Measurements from ENCODE around the gene DIP2C.

The DIP2C gene

DNA sequence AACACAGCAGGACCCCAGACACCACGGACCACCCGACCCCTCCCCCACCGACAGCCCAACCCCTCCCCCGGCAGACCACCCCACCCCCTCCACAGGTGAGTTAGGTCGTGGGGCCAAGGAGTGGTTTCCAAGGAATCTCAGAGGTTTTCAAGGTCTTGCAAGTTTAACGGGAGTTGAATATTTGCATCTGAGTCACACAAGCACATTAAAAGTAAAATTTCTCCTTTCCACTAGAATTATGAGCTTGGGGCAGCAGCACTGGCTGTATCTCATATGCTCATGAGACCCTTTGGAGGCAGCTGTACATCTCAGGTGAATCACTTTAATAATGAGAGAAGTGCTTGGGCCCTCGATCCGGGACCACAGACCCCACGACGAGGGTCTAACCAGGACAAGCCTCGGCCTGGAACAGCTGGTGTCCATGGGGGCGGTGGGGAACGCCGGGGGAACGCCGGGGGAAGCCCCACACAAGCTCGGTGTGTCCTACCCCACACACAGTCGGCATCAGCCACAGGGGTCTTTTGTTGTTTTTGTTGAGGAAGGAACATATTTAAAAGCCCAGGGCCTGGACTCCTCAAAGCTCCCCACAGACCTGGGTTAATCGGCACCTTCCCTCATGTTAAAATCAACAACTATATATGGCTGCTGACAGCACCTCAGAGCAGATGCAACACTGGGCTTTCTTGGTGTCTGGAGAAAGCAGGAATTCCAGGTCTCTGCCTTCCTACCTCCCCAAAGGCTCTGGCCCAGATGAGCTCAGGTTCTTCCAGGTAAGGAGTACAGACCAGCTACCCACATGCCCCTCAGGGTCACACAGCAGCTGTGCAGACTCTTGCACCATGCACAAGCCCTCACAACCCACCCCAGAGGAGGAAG lies 130.3 kb downstream of the DIP2C start:
- no peak overlapping the region for H3K4me3 ChIP-seq (ENCODE audit: low read depth, low read length)
- DNase-seq (ENCODE audit: low read depth) = no peak
- TF ChIP-seq, protein P1, sequence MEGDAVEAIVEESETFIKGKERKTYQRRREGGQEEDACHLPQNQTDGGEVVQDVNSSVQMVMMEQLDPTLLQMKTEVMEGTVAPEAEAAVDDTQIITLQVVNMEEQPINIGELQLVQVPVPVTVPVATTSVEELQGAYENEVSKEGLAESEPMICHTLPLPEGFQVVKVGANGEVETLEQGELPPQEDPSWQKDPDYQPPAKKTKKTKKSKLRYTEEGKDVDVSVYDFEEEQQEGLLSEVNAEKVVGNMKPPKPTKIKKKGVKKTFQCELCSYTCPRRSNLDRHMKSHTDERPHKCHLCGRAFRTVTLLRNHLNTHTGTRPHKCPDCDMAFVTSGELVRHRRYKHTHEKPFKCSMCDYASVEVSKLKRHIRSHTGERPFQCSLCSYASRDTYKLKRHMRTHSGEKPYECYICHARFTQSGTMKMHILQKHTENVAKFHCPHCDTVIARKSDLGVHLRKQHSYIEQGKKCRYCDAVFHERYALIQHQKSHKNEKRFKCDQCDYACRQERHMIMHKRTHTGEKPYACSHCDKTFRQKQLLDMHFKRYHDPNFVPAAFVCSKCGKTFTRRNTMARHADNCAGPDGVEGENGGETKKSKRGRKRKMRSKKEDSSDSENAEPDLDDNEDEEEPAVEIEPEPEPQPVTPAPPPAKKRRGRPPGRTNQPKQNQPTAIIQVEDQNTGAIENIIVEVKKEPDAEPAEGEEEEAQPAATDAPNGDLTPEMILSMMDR (IDR thresholded peaks at IDR 0.05; ENCODE audit: control insufficient read depth, extremely low read depth, insufficient read depth) = no peak

GRCh38 chr10:558364-558763 lies 131.1 kb downstream of the DIP2C start:
- H3K4me3 ChIP-seq (ENCODE audit: low read depth, low read length) = no peak overlapping the region
- TF ChIP-seq, protein P1 (IDR thresholded peaks at IDR 0.05; ENCODE audit: control insufficient read depth, extremely low read depth, insufficient read depth) = no peak
- no peak for DNase-seq (ENCODE audit: low read depth)

DNA sequence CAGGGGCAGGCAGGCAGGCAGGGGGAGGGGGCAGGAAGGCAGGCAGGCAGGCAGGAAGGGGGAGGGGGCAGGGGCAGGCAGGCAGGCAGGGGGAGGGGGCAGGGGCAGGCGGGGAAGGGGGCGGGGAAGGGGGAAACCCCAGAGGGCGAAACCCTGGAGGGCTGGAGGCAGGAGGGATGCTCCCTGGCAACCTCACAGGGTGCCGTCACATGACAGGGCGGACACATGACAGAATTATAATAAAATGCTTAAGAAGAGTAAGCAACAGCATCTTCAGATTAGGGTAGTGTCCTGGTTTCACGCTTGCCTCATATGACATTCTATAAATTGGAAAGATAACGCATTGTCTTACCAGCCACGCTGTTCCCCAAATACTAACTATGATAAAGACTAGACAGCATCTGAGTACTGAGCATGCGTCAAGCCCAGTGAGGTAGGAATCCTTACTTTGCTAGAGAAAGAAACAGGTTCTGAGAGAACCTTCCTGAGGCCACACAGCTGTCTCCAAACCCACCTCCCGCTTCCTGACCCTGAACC lies 131.6 kb downstream of the DIP2C start:
- no peak overlapping the region for H3K4me3 ChIP-seq (ENCODE audit: low read depth, low read length)
- TF ChIP-seq, protein P1 (IDR thresholded peaks at IDR 0.05; ENCODE audit: control insufficient read depth, extremely low read depth, insufficient read depth) = no peak
- no peak for DNase-seq (ENCODE audit: low read depth)

DNA sequence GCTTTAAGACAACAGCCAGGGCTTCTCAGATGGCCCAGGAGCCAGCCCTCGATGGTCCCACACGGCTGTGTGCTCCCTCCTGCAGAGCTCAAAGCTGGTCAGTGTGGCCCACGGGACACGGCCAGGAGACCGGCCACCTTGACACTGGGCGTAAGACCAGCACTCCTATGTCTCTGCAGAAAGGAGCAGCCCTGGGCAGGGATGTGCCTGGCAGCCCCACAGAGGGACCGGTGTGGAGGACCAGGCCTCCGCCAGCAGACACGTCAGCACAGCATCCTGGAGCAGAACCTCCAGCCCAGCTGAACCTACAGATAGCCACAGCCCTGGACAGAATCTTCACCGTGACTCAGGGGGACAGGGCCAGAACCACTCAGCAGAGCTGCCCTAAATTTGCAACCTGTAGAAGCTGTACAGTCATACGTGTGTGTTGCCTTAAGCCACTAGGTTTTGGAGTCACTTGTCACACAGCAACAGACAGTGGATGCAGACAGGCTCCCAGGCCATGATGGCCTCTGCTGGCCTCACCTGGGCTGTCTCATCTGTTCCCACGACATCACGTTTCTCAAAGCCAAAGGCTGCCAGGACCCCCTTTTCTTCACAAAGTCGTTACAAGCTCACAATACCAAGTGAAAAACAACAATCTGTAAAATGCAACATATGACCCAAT lies 132.4 kb downstream of the DIP2C start:
- TF ChIP-seq, protein P1 (IDR thresholded peaks at IDR 0.05; ENCODE audit: control insufficient read depth, extremely low read depth, insufficient read depth) = no peak
- no peak for DNase-seq (ENCODE audit: low read depth)
- H3K4me3 ChIP-seq (ENCODE audit: low read depth, low read length) = no peak overlapping the region

- TF ChIP-seq, protein P1 (IDR thresholded peaks at IDR 0.05; ENCODE audit: control insufficient read depth, extremely low read depth, insufficient read depth) = no peak
- no peak for DNase-seq (ENCODE audit: low read depth)
- H3K4me3 ChIP-seq (ENCODE audit: low read depth, low read length) = no peak overlapping the region
Measured at GRCh38 chr10:555682-556350, 133.7 kb downstream of the DIP2C start.

DNA sequence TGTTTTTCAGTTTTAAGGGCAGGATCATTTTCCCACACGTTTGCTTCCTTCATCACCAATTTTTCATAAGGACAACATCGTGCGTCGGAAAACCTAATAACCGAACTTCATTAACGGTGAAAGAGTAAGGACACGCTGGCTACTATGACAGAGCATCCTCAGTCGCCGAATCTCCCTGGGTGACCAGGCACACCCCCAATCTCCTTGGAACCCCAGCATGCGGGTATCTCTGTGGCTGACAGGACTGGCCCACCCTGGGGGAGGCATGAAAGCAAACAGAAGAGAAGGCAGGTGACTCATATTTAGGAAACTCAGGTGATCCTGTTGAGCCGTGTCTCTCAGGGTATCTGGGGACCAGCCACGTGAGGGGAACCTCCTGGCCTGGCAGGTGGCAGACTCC lies 134.2 kb downstream of the DIP2C start:
- no peak for DNase-seq (ENCODE audit: low read depth)
- TF ChIP-seq, protein P1 (IDR thresholded peaks at IDR 0.05; ENCODE audit: control insufficient read depth, extremely low read depth, insufficient read depth) = no peak
- H3K4me3 ChIP-seq (ENCODE audit: low read depth, low read length) = no peak overlapping the region
